Measurements from ENCODE around the gene ENOX1. TPM values are rescaled to one million over a fixed set of nuclear protein-coding genes. Genes with fewer than 3 reads are reported as not detected.

ENOX1 gene
- total and polyA plus RNA-seq, 9 of the 15 experiments (the other 6 are each of a cell fraction or from before 2014, with no cell fraction given) = not detected

GRCh38 chr13:43587376-43587775 is 199.4 kb downstream of the ENOX1 start (continued):
- no peak for TF ChIP-seq PBX2 (CRISPR knock-in tag; IDR thresholded peaks at IDR 0.05; ENCODE audit: low read depth)
- no peak for TF ChIP-seq PBX2 (tag; conservative IDR thresholded peaks at IDR 0.05; ENCODE audit: low read depth)

GRCh38 chr13:43584751-43585150 is 202.0 kb downstream of the ENOX1 start:
- no peak overlapping the region for H3K27ac ChIP-seq (ENCODE audit: extremely low read depth, low read depth, low read length)
- BruUV-seq (replicated peaks) = no TSS peak
- 0% methylated on average over 3 of the region's 3 CpGs for WGBS (ENCODE audit: insufficient coverage, low coverage, missing lambda C conversion rate)
- no peak overlapping the region for H3K4me3 ChIP-seq
- H3K4me2 ChIP-seq (ENCODE audit: insufficient read depth, low read length) = no peak overlapping the region
- in situ Hi-C loops (cut with MboI) (no loop called here), intact Hi-C loops (cut with micrococcal nuclease) (no loop called here)
- H2AFZ ChIP-seq (ENCODE audit: low read depth, low read length) = no peak overlapping the region
- no peaks in the 10 kb centered on the region for H3K36me3 ChIP-seq (ENCODE audit: control insufficient read depth, insufficient read depth, low read length)
- no peaks in the 10 kb centered on the region for H3K9me3 ChIP-seq (replicated peaks; ENCODE audit: control insufficient read depth, insufficient read depth, low read depth, low read length)
- H3K4me1 ChIP-seq (replicated peaks in 1 of 2; ENCODE audit: control insufficient read depth in 2 of 2, insufficient read depth in 2 of 2, low read length in 2 of 2) = no peaks in the 10 kb centered on the region
- no peak for DNase-seq (ENCODE audit: extremely low read depth in 1 of 4, low spot score in 3 of 4)
- TF ChIP-seq RCOR1 (IDR thresholded peaks at IDR 0.05; ENCODE audit: borderline replicate concordance in 1 of 2, low read depth in 2 of 2, low read length in 2 of 2) (no peak), ZNF282 (CRISPR knock-in tag; IDR thresholded peaks at IDR 0.05) (no peak), SETDB1 (IDR thresholded peaks at IDR 0.05; ENCODE audit: low read length) (no peak), SMARCB1 (IDR thresholded peaks at IDR 0.05; ENCODE audit: insufficient read length, low read depth) (no peak), FOSL1 (tag; conservative IDR thresholded peaks at IDR 0.05) (no peak), EP400 (IDR thresholded peaks at IDR 0.05) (no peak), ATF1 (CRISPR knock-in tag; IDR thresholded peaks at IDR 0.05) (no peak), ATF1 (tag; IDR thresholded peaks at IDR 0.05) (no peak)
- TF ChIP-seq, protein P1, sequence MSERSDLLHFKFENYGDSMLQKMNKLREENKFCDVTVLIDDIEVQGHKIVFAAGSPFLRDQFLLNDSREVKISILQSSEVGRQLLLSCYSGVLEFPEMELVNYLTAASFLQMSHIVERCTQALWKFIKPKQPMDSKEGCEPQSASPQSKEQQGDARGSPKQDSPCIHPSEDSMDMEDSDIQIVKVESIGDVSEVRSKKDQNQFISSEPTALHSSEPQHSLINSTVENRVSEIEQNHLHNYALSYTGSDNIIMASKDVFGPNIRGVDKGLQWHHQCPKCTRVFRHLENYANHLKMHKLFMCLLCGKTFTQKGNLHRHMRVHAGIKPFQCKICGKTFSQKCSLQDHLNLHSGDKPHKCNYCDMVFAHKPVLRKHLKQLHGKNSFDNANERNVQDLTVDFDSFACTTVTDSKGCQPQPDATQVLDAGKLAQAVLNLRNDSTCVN (CRISPR knock-in tag; IDR thresholded peaks at IDR 0.05) = no peak
- TF ChIP-seq, protein P2, sequence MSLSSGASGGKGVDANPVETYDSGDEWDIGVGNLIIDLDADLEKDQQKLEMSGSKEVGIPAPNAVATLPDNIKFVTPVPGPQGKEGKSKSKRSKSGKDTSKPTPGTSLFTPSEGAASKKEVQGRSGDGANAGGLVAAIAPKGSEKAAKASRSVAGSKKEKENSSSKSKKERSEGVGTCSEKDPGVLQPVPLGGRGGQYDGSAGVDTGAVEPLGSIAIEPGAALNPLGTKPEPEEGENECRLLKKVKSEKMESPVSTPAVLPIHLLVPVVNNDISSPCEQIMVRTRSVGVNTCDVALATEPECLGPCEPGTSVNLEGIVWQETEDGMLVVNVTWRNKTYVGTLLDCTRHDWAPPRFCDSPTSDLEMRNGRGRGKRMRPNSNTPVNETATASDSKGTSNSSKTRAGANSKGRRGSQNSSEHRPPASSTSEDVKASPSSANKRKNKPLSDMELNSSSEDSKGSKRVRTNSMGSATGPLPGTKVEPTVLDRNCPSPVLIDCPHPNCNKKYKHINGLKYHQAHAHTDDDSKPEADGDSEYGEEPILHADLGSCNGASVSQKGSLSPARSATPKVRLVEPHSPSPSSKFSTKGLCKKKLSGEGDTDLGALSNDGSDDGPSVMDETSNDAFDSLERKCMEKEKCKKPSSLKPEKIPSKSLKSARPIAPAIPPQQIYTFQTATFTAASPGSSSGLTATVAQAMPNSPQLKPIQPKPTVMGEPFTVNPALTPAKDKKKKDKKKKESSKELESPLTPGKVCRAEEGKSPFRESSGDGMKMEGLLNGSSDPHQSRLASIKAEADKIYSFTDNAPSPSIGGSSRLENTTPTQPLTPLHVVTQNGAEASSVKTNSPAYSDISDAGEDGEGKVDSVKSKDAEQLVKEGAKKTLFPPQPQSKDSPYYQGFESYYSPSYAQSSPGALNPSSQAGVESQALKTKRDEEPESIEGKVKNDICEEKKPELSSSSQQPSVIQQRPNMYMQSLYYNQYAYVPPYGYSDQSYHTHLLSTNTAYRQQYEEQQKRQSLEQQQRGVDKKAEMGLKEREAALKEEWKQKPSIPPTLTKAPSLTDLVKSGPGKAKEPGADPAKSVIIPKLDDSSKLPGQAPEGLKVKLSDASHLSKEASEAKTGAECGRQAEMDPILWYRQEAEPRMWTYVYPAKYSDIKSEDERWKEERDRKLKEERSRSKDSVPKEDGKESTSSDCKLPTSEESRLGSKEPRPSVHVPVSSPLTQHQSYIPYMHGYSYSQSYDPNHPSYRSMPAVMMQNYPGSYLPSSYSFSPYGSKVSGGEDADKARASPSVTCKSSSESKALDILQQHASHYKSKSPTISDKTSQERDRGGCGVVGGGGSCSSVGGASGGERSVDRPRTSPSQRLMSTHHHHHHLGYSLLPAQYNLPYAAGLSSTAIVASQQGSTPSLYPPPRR (CRISPR knock-in tag; IDR thresholded peaks at IDR 0.05; ENCODE audit: borderline replicate concordance) = no peak
- no peaks in the 10 kb centered on the region for H3K79me2 ChIP-seq (ENCODE audit: control insufficient read depth, insufficient read depth, low read length)
- ChIA-PET CTCF (ENCODE audit: low intra/inter-chr PET ratio) (no interaction called here), POLR2A (no interaction called here)
- H3K9ac ChIP-seq (ENCODE audit: insufficient read depth in 1 of 2, low read depth in 2 of 2, low read length in 2 of 2) = no peak overlapping the region
- H4K20me1 ChIP-seq (replicated peaks; ENCODE audit: control insufficient read depth, insufficient read depth, low read length) = no peaks in the 10 kb centered on the region
- no peaks in the 10 kb centered on the region for H3K27me3 ChIP-seq (ENCODE audit: control insufficient read depth in 2 of 2, insufficient read depth in 2 of 2, low read length in 2 of 2)
- no peaks in the 10 kb centered on the region for H3K9me1 ChIP-seq (ENCODE audit: control insufficient read depth, insufficient read depth, low read length)
- ATAC-seq = no peak
- no peak for FAIRE-seq
